ENCODE data around the gene EDEM1.

DNA sequence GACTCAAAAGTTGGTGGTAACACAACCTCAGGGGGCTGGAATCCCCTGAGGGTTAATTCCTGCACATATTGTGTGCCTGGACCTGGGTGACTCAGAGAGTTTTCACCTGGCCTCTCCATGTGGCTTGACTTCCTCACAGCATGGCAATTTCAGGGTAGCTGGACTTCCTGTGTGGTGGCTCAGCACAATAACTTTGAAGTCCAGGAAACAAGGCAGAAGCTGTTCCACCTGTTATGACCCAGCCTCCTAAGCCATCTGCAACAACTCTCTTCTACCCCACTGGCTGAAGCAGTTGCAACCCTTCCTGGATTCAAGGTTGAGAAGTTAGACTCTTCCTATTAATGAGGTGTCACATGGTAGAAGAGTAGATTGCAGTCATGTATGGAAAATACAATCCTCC, 58.4 kb downstream of the EDEM1 start:
- TF ChIP-seq, protein P1, sequence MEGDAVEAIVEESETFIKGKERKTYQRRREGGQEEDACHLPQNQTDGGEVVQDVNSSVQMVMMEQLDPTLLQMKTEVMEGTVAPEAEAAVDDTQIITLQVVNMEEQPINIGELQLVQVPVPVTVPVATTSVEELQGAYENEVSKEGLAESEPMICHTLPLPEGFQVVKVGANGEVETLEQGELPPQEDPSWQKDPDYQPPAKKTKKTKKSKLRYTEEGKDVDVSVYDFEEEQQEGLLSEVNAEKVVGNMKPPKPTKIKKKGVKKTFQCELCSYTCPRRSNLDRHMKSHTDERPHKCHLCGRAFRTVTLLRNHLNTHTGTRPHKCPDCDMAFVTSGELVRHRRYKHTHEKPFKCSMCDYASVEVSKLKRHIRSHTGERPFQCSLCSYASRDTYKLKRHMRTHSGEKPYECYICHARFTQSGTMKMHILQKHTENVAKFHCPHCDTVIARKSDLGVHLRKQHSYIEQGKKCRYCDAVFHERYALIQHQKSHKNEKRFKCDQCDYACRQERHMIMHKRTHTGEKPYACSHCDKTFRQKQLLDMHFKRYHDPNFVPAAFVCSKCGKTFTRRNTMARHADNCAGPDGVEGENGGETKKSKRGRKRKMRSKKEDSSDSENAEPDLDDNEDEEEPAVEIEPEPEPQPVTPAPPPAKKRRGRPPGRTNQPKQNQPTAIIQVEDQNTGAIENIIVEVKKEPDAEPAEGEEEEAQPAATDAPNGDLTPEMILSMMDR (IDR thresholded peaks at IDR 0.05): no peak
- TF ChIP-seq EP300 (IDR thresholded peaks at IDR 0.05) (no peak), POLR2A (IDR thresholded peaks at IDR 0.05) (no peak)

Data from ovary (tissue), 3 donors.